Tongue (tissue), 2 donors: ENCODE results near the gene ANTKMT. TPM values are rescaled to one million over a fixed set of nuclear protein-coding genes. Genes with fewer than 3 reads are reported as not detected.
"Not testable (repeated sequence)": the region's sequence is repeated elsewhere in the genome, so short reads cannot be mapped to it uniquely, and the experiment has no call there.

Source experiments
- DNase-seq: peaks from one replicate; pipeline ENCODE4 v3.0.0-alpha.2; 2015
- total RNA-seq: library from RNA; depleted of rRNA; stranded (reverse); fragments of >200 nt; gene quantifications from one replicate; pipeline ENCODE4 v1.2.3, GENCODE V29; 2014

ANTKMT gene
- total RNA-seq, 1 donor from 2014 or later = 13.4 TPM

DNA sequence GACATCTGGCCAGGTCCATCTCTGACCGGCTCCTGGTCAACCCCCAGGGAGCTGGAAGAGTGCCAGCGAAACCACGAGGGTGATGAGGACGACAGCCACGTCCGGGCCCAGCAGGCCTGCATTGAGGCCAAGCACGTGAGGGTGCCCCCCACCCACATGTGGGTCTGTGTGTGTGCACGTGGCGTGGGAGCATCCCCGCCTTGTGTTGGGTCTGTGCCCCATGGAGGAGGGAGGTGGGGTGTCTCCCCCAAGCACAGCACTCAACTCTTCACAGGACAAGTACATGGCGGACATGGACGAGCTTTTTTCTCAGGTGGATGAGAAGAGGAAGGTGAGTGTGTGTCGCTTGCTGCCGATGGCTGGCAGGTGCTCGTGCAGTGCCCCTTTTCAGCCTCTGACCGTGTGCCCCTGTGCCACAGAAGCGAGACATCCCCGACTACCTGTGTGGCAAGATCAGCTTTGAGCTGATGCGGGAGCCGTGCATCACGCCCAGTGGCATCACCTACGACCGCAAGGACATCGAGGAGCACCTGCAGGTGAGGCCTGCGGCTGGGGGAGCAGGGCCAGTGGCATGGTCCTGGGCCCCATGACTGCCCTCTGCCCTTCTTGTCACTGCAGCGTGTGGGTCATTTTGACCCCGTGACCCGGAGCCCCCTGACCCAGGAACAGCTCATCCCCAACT, 39.1 kb upstream of the ANTKMT start:
- DNase-seq = no peak

DNA sequence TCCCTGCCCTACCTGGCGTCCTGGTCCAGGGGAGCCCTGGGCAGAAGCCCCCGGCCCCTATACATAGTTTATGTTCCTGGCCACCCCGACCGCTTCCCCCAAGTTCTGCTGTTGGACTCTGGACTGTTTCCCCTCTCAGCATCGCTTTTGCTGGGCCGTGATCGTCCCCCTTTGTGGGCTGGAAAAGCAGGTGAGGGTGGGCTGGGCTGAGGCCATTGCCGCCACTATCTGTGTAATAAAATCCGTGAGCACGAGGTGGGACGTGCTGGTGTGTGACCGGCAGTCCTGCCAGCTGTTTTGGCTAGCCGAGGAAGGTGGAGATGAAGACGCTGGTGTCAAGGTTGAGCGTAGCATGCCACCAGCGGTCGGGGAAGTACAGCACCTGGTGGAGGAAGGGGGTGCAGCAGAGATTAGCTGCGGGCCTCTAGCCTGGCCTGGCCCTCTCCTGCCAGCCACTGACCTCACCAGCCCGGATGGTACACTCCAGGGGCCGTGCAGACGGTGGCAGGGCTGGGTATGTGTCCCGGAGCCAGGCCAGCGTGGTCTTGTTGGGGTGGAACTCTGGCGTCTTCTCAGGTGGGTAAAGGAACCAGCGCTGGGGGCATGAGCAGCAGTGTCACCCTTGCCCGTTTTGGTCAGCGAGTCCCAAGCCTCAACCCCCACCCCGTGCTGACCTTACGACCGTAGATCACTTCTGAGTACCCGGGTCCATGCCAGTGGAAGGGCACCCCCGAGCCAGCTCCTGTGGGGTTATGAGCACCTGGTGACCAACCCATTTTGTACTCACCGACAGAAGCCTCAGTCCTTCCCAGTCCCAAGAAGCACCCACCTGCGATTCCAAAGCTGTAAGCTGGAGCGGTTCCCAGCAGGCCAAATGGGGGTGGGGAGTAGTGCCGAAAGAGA, 38.2 kb upstream of the ANTKMT start:
- DNase-seq = no peak

DNA sequence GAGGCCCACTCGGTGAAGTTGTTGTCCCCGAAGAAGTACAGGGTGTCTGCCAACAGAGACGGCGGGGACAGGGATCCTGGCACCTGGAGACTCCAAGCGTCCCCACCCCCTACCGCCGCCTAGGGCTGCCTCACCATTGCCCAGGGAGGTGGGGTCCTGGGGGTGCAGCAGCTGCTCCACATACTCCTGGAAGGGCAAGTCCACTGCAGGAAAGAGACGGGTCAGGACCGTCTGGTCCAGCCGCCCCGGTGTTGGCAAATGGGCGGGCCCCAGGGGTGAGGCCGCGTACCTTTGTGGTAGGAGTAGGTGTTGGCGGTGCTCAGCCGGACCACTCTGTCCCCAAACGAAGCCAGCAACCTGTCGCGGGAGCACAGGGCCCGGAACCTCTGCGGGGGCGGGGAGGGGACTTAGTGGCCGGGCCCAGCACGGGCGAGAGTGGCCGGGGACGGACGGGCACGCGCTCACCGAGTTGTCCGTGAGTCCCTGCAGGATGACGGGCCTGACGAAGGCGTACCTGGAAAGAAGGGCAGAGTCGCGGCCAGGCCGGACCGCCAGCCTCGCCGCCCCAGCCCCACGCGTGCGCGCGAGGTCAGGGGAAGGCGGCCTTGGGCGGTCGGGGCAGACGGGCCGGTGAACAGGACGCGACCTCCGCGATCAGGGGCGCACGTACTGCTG, 37.4 kb upstream of the ANTKMT start:
- no peak for DNase-seq

DNA sequence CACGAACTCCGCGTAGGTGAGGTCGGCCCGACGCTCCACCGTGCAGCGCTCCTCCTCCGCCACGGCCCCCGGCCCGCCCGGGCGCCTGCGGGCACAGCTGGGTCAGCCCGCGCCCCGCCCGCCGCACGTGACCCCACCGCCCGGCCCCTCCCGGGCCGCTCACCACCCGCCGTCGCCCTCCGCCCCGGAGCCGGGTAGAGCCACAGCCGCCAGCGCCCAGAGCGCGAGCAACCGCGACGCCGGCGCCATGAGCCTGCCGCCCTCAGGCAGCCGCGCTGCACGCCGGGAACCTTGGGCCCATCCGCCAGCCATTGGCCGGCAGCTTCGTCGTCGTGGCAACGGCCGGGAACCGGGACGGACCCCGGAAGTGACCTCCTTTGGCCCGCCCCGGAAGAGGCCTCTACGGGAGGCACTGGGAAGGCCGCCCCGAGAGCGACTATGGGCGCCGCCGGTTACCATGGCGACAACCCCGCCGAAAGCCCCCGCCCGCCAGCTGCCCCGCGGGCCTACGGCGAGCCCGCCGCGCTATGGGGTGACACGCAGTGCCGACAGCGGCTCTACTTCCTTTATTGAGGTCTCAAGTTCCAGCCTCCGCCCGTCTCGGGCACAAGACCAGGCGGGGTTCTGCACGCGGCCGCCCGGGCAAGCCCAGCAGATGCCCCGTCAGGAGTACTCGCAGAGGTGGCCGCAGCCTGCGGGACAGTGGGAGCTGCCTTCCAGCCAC, 36.7 kb upstream of the ANTKMT start, which contains the start of gene JMJD8:
Gene JMJD8, minus strand, starts transcription at position 264 of the 724 bp plus-strand sequence. Its CDS starts 15 bp downstream, at position 249.
- peak; percentile 98 for DNase-seq

DNA sequence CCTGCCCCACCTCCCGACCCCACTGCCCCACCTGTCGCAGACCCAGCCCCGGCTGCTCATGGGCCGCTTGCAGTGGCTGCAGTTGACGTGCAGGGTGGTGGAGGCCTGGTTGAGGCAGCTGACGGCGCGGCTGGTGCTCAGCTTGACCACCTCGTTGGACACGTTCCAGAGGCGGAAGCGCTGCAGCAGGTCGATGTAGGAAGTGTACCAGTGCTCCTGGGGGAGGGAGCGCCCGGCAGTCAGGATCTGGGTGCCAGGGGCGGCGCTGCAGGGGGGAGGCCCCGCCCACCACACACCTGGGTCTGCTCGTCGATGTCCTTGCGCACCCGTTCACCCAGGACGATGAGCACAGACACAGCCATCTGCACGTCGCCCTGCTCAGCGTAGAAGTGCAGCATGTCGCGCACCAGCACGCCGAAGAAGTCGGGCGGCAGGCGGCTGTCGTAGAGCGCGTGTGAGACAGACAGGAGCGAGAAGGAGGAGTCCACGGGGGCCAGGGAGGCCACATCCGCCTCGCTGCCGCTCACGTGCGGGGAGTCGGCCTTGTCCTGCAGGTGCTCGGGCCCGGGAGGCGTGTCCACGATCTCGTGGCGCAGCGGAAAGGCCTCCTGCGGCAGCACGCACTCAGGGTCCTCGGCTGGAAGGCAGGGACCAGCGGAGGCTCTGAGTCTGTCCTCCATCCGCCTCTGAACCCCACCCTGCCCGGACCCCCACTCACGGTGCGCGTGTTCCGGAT, 35.8 kb upstream of the ANTKMT start:
- DNase-seq = no peak

DNA sequence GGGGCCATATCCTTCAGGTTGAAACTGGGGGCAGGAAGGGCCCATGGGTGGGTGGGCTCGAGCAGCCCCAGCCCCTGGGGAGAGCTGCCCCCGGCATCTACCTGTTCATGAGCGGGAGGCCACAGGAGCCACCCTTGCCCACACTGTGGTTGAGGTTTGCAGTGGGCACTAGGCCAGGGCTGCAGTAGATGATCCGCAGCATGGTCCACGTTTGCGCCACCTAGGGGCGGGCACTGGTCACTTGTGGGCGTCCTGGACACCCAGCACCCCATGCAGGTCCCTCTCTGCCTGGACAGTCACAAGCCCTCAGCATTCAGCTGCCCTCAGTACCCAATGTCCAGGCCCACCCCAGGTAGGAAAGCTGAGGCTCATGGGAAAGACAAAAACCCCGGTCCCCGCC, 35.0 kb upstream of the ANTKMT start:
- DNase-seq = no peak

DNA sequence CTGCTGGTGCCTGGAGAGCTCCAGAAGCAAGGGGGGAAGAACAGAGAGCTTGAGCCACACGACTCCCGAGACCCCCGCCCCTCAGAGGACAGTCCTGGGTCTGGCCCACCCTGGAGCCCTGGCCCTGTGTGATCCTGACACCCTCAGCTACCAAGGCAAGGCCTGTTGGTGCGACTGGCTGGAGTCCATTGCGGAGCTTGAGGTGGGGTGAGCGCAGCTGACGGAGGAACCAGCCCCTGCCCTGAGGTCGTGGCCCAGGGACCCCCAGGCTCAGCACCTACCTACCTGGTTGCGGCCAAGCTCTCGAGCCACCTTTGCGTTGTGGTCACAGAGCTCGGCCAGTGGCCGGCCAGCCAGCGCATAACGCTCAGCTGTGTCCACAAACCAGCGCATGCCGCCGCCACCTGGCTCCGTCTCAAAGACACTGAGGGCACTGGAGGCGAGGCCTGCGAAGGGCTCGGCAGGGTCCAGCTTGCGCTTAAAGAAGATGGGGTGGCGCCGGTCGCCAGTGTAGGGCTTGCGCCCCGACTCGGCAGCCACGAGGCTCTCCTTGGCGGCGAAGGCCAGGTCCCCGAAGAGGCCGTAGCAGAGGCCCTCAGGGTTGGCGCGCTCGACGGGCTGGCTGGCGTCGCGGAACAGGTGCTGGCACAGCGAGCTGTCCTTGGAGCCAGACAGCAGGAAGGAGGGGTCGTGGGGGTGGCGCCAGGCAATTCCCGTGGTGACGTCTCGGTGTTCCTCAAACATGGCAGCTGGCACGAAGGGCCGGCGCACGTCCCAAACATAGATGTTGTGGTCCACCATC, 34.3 kb upstream of the ANTKMT start:
- no peak for DNase-seq

DNA sequence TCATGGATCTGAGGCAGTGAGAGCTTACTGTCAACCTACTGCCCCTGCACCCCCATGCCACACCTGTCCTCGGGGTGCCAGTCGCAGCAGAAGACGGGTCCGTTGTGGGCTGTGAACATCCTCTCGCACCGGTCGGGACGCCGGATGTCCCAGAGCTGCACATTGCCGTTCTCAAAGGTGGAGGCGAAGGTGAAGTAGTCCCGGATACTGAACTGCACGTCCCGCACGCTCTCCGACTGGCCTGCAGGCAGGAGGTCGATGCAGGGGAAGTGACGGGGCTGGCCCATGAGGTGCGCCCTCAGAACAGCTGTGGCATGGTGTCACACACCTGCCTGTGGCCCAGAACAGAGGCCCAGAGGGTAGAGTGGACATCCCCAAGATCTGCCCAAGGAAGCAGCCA, 33.4 kb upstream of the ANTKMT start:
- DNase-seq = no peak

DNA sequence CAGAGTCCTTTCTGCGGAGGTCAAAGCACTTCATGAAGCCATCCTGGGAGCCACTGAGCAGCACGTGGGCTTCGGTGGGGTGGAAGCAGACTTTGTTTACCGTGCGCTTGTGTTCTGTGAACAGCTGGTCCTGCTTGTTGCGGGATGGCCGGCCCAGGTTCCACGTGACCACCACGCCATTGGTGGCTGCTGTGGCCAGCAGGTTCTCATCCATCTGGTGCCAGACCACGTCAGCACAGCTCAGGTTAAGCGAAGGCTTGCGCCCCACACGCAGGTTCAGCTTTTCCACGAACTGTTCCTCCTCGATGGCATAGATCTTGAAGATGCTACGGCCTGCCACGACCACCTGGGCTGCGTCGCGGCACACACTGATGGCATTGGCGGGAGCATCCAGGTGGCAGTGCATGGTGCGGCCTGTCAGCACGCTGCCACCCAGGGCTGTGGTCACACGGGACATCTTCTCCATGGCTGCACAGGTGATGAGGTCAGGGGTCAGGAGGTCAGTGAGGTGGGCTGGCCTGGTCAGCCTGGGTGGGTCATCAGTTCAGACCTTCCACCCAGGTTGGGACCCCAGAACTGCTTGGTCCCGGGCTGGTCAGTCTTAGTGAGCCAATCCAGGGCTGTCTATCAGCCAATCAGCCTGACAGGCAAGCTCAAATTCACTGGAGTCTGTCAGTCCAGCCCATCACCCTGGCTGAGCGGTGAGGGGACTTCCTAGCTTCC, 31.6 kb upstream of the ANTKMT start:
- no peak for DNase-seq

DNA sequence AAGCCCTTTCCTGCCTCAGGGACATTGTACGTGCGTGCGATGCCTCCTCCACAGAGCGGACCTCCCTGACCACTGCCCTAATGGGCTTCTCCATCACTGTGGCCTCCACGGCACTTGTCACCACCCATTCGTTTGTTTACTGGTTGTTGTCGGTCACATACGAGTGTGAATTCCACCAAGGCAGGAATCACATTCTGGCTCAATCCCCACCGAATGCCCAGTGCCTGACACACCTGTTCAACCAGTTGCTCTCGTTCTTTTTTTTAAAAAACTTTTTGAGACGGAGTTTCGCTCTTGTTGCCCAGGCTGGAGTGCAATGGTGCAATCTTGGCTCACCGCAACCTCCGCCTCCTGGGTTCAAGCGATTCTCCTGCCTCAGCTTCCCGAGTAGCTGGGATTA, 29.7 kb upstream of the ANTKMT start:
- not testable (repeated sequence) for DNase-seq

DNA sequence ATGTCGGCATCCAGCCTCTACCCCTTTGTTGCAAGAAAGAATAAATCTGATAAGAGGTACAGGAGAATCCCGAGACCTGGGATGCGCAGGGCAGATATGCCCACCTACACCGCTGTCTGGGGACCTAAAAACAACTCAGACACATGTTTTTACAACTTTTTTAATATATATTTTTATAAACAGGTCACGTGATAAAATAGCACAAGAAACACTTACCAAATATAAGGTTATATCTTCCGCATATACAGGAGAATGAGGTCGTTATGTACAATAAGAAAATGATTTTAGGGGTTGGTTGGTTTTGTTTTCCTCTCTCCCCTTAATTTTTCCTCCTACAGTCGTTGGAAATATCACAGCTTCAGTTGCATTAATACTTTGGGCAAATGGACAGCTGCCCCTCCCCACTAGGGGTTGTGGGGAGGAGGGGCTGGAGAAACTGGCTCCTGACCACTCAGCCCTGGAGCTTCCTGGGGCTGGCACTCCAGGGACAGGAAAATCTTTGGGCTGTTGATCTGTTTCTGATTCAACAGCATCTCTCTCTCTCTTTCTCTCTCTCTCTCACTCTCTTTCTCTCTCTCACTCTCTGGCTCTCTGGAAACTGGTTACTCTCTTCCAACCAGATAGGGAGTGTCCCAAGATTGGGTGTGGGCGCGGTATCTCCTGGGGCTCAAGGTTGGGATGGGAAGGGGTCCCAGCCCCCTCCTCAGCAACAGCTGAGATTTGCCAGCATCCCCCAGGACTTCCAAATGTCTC, 28.4 kb upstream of the ANTKMT start:
- no peak for DNase-seq

DNA sequence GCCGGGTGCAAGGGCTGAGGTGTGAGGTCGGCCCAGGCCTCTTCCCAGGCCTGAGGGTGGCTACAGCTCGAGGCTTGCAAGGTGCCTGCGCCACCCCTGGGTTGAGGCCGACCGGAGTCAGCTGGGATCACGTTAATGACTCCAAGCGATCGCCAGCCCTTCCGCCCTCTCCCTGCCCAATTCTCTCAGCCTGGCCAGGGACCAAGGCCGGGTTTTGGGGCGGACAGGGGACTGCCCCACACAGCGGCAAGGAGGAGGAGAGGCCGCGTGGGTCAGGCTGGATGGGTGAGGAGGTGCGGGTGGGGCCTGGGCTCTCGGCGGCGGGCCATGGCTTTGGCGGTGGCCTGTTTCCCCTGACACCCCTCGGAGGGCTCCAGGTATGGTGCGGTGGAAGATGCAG, 27.6 kb upstream of the ANTKMT start:
- no peak for DNase-seq

DNA sequence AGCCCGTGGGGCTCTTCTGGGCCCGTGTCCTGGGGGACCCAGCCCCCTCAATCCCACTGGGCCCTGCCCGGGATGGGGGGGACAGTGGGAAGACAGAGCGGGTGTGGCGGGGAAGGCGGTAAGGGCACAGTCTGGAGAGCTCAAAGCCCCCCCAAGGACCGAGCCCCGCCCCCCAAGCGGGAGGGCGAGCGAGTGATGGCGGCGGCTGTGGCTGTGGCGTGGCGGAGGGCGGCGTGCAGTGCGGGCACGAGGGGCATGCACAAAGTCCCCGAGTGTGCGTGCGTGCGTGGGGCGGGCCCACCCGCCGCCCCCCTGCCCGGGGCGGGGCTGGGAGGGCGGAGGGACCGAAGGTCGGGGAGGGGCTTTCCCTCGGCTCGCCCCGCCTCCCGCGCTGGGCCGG, 27.2 kb upstream of the ANTKMT start:
- no peak for DNase-seq

DNA sequence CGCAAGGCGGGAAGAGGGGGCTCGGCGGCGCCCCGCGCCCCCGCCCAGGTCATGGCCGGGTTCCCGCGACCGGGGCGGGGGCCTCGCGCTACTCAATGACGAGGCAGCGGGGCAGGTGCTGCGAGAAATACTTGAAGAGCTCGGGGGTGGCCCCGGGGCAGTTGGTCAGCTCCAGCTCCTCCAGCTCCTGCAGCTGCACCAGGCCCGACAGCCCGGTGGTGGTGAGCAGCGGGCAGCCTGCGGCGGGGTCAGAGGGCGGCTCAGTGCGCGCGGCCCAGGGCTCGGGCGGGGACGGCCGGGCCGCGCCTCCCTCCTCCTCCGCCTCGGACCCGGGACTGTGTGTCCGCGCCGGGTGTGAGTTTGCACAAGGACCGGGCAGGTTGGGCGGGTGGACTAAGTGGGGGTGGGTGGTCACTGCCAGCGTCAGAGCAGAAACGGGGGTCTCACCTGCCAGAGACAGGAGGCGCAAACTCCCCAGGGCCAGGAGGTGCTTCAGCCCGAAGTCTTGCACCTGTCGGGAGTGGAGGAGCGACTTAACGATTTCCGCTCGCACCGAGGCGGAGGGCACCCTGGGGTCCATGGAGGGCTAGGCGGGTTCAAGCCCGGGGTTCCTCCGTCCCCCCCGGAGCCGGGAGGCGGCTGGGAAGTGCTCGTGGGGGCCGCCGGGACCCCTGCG, 26.6 kb upstream of the ANTKMT start:
- no peak for DNase-seq

DNA sequence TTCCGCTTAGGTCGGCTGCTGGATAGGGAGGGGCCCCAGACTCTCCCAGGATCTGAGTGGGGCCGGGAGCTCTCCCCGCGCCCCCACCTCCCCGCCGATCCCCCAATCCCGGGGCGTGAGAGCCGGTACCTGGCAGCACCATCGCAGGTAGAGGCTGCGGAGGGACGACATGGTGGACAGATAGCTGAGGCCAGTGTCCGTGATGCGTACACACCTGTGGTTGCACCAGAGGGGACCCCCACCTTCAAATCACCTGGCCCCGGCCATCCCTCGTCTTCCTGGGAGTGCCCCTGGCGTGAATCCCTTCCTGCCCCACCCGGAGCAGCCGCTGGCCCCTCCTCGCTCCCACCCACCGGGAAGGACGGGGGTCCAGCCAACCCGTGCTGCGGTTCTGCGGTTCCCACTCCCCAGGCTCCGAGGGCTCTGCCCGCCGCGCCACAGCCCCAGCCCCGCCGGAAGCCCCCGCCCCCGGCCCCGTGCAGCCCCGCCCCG, 26.0 kb upstream of the ANTKMT start:
- DNase-seq = no peak

DNA sequence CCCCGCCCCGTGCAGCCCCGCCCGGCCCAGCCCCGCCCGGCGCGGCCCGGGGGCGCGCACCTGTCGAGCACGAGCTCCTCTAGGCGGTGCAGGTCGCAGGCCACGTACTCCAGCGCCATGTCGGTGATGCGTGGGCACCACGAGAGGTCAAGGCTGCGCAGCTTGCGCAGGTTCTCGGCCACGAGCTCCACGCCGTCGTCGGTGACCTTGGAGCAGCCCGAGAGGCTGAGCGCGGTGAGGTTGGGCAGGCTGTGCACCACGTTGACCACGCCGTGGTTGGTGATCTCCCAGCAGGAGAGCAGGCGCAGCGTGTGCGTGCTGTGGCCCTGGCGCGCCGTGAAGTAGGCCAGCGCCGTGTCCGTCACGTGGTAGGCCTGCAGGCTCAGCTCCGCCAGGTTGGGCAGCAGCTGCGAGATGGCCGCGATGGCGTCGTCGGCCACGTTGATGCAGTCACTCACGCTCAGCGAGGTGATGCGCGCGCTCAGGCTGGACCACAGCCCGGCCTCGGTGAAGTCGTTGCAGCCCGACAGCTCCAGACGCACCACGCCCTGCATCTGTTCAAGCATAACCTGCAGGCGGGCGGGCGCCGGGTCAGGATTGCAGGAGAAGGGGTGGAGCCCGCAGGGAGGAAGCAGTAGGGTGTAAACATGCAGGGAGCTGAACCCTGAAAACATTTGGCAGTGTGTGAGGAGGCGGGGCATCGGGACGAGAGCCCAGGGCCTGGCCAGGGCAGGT, 25.4 kb upstream of the ANTKMT start:
- peak; percentile 52 for DNase-seq

DNA sequence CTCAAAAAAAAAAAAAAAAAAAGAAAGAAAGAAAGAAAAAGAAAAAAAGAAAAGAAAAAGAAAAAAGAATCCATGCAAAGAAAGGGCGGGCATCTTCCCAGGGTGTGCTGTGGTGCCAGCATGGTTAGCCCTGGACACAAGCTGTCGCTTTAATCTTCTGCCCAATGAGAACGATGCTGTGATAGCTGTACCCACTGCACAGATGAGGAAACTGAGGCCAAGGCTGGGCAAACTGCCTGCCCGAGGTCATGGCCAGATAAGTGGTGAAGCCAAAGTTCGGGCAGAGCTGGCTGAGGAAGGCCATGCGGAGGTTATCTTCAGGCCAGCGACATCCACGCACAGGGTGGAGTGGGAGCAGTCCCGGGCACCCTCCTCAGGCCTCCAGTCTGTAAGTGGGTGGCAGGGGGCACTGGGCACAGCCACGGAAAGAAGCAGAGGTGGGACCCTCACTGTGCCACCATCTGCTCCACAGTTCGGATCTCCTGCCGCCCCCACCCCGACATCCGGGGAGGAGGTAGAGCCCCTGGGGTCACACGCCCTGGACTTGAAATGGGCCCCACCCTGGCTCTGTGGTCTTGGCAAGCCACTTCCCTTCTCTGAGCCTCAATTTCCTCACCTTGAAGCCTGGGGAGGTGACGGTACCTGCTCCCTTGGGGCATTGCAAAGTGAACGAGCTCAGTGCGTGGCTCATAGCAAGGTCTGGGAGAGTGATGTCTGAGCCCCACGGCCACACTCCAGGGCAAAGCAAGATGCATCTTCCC, 21.9 kb upstream of the ANTKMT start:
- DNase-seq = no peak
